Left lung (tissue), 10 donors: ENCODE measurements around the gene TSPAN1. TPM values are rescaled to one million over a fixed set of nuclear protein-coding genes. Genes with fewer than 3 reads are reported as not detected.

Experiments used
- ATAC-seq: fragments of 200-7000 bp; cut with Tn5 transposase; one replicate; pipeline ENCODE4 v1.9.1; 2020; ENCODE audit warnings: moderate library complexity
- DNase-seq, 4 donors: peaks; one replicate each; pipeline ENCODE4 v3.0.0-alpha.2; 2013 to 2020
- H3K27ac ChIP-seq, 2 donors: fragments of 200-600 bp; sonication (generic) in 1 of 2; one replicate each; pipeline versions ENCODE4 v1.5.0 to v1.8.0; 2020 to 2021
- H3K27me3 ChIP-seq, 2 donors: fragments of 200-600 bp; sonication (generic) in 1 of 2; one replicate each; pipeline versions ENCODE4 v1.5.0 to v1.8.0; 2020 to 2021
- H3K36me3 ChIP-seq, 2 donors: fragments of 200-600 bp; sonication (generic) in 1 of 2; one replicate each; pipeline versions ENCODE4 v1.5.0 to v1.8.0; 2020 to 2021
- H3K4me1 ChIP-seq, 2 donors: fragments of 200-600 bp; one replicate each; pipeline ENCODE4 v1.8.0; 2021
- H3K4me3 ChIP-seq, 2 donors: fragments of 200-600 bp; sonication (generic) in 1 of 2; one replicate each; pipeline versions ENCODE4 v1.5.0 to v1.8.0; 2020 to 2021; ENCODE audit warnings: mild to moderate bottlenecking in 1 of 2
- H3K9me3 ChIP-seq, 2 donors: fragments of 200-600 bp; sonication (generic) in 1 of 2; one replicate each; pipeline versions ENCODE4 v1.5.0 to v1.8.0; 2020 to 2021
- intact Hi-C, 2 donors: fragments of 100-400 bp; cut with DNase I; formaldehyde crosslinking; loops; one replicate each; pipeline versions ENCODE4 v1.11.2 to v1.14.2; 2022
- polyA plus RNA-seq, 6 donors: library from polyadenylated mRNA; unstranded; fragments of 120-200 nt; gene quantifications; one replicate each; pipeline ENCODE4 v1.2.1, GENCODE V29; 2013; ENCODE audit not compliant: insufficient read length in 6 of 6
- total RNA-seq, 2 donors: library from RNA; stranded (reverse); fragmentation: NEBNext Ultra II Directional; extraction: Animal tissue kit (Norgen Biotek cat#: 25700); gene quantifications; one replicate each; pipeline ENCODE4 v1.2.1, GENCODE V29; 2021
- TF ChIP-seq, protein P1 (sequence below), 2 donors: fragments of 200-600 bp; sonication (generic) in 1 of 2; IDR thresholded peaks; one replicate each; pipeline versions ENCODE4 v1.5.0 to v1.8.0; 2021; ENCODE audit warnings: antibody characterized with exemption in 2 of 2
- donor health status: DM: no; HTN: yes; CAD: no.
- donor health status: DM: no; HTN: no; CAD: no.

Gene TSPAN1
- total and polyA plus RNA-seq, 8 donors, result 2.3 to 50.6 (median 11.0) TPM

DNA sequence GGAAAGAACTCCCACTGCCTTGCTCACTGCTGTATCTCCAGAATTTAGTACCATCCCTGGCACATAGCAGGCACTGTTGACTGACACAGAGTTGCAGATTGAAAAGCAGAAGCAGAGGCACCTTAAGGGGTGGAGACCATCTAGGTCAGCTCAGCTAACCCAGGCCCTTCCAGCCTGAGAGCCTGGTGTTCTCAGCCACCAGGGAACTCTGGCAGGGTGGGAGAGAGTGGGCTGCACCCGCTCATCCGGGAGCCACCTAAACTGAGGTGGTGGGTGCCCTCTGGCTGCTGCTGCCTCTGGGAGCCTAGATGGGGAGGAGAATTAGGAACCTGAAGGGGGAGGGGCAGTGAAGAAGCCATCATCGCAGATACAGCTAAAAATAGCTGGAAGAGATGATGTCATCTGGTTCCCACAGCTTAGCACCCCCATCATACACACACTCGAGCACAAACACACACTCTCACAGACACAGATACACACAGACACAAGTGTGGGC lies 1.5 kb upstream of the TSPAN1 start:
- intact Hi-C loops, result no loop called here
- Histone ChIP-seq H3K4me1 (peaks cover 15 to 55% of the 10 kb centered on the region in 2 donors), H3K27me3 (no peaks in the 10 kb centered on the region), H3K27ac (peak overlapping the region in 1 of 2 donors; percentile 75), H3K9me3 (no peaks in the 10 kb centered on the region), H3K36me3 (no peaks in the 10 kb centered on the region), H3K4me3 (no peak overlapping the region)
- ATAC-seq (no peak), DNase-seq (no peak)
- TF ChIP-seq, protein P1, sequence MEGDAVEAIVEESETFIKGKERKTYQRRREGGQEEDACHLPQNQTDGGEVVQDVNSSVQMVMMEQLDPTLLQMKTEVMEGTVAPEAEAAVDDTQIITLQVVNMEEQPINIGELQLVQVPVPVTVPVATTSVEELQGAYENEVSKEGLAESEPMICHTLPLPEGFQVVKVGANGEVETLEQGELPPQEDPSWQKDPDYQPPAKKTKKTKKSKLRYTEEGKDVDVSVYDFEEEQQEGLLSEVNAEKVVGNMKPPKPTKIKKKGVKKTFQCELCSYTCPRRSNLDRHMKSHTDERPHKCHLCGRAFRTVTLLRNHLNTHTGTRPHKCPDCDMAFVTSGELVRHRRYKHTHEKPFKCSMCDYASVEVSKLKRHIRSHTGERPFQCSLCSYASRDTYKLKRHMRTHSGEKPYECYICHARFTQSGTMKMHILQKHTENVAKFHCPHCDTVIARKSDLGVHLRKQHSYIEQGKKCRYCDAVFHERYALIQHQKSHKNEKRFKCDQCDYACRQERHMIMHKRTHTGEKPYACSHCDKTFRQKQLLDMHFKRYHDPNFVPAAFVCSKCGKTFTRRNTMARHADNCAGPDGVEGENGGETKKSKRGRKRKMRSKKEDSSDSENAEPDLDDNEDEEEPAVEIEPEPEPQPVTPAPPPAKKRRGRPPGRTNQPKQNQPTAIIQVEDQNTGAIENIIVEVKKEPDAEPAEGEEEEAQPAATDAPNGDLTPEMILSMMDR (IDR thresholded peaks at IDR 0.05), result no peak

DNA sequence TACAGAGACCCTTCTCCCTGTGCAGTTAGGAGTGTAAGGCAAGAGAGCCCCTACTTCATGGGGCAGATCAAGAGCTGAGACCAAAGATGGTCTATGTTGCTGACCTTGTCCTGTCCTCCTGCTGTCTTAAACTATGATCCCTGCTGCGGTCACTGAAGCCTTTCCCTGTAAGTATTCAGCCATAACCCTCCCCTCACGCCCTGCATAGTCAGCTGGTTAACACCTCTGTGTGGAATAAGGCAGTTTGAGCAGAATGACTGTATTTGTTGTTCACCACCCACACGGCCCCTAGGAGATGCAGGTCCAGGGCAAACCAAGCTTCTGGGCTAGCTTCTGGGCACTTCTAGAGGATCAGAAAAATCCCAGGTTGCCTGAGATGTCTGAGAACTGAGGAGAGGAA lies 356 bp downstream of the TSPAN1 start:
- Histone ChIP-seq H3K4me1 (peaks cover 19 to 47% of the 10 kb centered on the region in 2 donors), H3K9me3 (no peaks in the 10 kb centered on the region), H3K27ac (peak overlapping the region; percentile 17 to 75)

DNA sequence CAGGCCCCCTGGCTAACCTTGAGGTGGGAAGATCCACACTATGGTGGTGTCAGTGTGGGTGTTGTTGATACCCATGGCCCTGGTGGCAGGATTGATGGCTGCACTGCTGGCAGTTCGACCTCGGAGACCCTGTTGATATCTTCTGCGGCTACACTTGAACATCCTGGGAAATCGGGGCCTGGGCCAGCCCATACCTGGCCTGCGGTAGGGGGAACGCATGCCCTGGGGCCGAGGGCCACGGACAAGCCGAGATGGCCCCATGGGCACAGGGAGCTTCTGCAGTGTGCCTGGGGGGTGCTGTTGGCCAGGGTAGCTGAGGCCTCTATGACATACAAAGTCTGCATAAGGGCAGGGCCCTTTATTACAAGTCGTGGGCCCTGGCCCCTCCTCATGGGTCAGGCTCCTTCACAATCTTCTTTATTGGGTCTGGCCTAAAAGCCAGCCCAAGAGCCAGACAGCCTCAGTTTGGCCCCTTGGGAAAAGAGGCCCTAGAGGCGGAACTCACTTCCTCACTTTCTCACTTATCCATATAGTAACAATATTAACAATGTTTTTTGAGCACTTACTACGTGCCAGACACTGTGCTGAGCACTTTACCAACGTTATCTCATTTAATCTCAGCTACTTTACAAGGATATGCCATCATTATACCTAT lies 1.5 kb downstream of the TSPAN1 start, which contains the start of gene P3R3URF:
P3R3URF (minus strand) TSS at position 278 of the 655 bp plus-strand sequence; CDS start at position 261, 17 bp downstream.
- no peaks in the 10 kb centered on the region for H3K36me3 ChIP-seq
- DNase-seq (no peak), ATAC-seq (no peak)
- no peaks in the 10 kb centered on the region for H3K9me3 ChIP-seq
- peaks cover 19 to 40% of the 10 kb centered on the region in 2 donors for H3K4me1 ChIP-seq
- no peaks in the 10 kb centered on the region for H3K27me3 ChIP-seq
- intact Hi-C loops, result no loop called here
- TF ChIP-seq, protein P1 (IDR thresholded peaks at IDR 0.05), result no peak
- H3K27ac ChIP-seq, result peak within 1 kb of the TSS; percentile 17 to 75
- no peak within 1 kb of the TSS for H3K4me3 ChIP-seq

More for the DNA sequence above, 356 bp downstream of the TSPAN1 start:
- no peak for DNase-seq
- no peaks in the 10 kb centered on the region for H3K36me3 ChIP-seq
- H3K27me3 ChIP-seq, result no peaks in the 10 kb centered on the region
- H3K4me3 ChIP-seq, result no peak overlapping the region
- TF ChIP-seq, protein P1 (IDR thresholded peaks at IDR 0.05), result no peak
- intact Hi-C loops, result no loop called here
- ATAC-seq, result no peak

DNA sequence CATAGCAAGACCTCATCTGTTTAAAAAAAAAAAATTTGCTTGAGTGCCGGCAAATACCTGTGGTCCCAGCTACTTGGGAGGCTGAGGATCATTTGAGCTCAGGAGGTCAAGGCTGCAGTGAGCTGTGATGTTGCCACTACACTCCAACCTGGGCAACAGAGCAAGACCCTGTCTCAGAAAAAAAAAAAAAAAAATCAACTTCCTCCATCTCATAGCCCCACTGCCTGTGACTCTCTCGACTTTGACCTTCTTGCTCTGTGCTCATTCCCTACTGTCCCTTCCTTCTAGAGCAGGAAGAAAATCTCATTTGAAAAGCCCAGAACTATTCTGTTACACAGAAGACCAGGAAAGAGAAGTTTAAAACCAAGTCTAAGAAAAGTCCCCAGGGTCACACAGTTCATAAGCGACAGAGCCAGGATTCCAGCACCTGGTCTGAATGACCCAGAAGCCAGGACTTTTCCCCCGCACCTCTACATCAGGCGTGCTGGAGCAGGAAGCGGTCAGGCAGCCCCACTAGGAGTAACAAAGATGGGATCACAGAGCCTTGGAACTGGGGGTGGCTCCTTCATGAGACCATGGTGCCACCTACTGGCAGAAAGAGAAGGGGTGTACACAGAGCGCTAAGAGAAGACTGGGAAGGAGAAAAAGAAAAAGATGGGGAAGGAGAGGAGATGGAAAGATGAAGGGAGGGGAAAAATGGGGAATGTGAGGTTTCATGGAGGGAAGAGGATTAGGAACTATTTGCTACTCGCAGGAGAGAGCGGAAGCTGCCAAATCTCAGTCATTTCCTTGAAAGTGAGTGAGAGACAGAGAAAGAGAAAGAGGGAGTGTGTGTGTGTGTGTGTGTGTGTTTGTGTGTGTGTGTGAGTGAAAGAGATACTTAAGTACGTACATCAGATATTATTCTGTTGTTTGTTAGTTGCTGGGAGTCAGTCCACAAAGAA lies 4.5 kb downstream of the TSPAN1 start:
- TF ChIP-seq, protein P1 (IDR thresholded peaks at IDR 0.05), result peak; percentile 82 to 84
- Histone ChIP-seq H3K4me1 (peaks cover 22 to 31% of the 10 kb centered on the region in 2 donors), H3K27me3 (no peaks in the 10 kb centered on the region), H3K4me3 (no peak overlapping the region), H3K9me3 (no peaks in the 10 kb centered on the region), H3K36me3 (no peaks in the 10 kb centered on the region), H3K27ac (no peak overlapping the region)
- ATAC-seq, result peak; percentile 87
- intact Hi-C loops, result loop anchor here in 1 of 2 donors (2.0 kb wide), 1 partner anchor 143 kb away; no protein-coding TSS in a partner anchor
- peak in 3 of 4 donors; percentile 78 to 92 (median 81) for DNase-seq
